GM18868 (cell line): ENCODE data around the gene PCDHGB2.
"Not testable (repeated sequence)": the region's sequence is repeated elsewhere in the genome, so short reads cannot be mapped to it uniquely, and the experiment has no call there.

Source experiments
- ATAC-seq: cut with Tn5 transposase; IDR thresholded peaks from one replicate; pipeline ENCODE4 v1.9.1; 2021; ENCODE audit warnings: mild to moderate bottlenecking, moderate library complexity; ENCODE audit not compliant: unreplicated experiment

Gene PCDHGB2

DNA sequence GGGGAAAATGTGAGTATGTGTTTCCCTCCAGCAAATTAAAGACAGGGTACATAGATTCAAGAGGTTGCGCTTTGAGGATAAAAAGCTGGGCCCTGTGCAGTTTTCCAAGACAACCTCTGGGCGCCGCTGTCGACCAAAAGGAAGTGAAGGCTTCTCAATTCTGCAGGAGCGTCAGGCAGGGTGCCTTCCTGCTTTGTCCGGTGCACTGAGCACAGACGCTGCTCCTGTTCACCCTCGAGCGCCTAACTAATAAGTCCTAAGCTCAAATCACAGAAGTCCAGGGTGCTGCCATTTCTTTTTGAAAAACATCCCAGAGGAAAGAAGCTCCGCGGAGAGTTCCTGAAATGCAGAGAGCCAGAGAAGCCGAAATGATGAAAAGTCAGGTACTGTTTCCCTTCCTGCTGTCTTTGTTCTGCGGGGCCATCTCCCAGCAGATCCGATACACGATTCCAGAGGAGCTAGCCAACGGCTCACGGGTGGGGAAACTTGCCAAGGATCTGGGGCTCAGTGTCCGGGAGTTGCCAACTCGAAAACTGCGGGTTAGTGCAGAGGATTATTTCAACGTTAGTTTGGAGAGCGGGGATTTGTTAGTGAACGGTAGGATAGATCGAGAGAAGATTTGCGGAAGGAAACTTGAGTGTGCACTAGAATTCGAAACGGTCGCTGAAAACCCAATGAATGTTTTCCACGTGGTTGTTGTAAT is 9.7 kb upstream of the PCDHGB2 start, which contains the start of gene PCDHGB1:
Gene PCDHGB1, plus strand, starts transcription at position 183 of the 703 bp plus-strand sequence. Its CDS starts 162 bp downstream, at position 345.
- ATAC-seq: peak; percentile 84

- no peak for ATAC-seq
Measured at GRCh38 chr5:141351591-141351990, 8.2 kb upstream of the PCDHGB2 start.

- peak; percentile 37 for ATAC-seq
Measured at GRCh38 chr5:141354900-141355469, 4.8 kb upstream of the PCDHGB2 start, which contains the start of gene PCDHGA4. PCDHGA4 (plus strand) TSS chr5:141355021; CDS start chr5:141355108, 87 bp downstream.

DNA sequence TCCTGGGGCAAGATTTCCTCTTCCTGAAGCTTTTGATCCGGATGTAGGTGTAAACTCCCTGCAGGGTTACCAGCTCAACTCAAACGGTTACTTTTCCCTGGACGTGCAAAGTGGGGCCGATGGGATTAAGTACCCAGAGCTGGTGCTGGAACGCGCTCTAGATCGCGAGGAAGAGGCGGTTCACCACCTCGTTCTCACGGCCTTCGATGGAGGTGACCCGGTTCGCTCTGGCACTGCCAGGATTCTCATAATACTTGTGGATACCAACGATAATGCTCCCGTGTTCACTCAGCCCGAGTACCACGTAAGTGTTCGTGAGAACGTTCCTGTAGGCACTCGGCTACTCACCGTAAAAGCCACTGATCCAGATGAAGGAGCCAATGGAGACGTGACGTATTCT is 4.2 kb upstream of the PCDHGB2 start:
- ATAC-seq: no peak

- no peak for ATAC-seq
Measured at GRCh38 chr5:141356133-141356532, 3.7 kb upstream of the PCDHGB2 start.

- ATAC-seq: no peak
Measured at GRCh38 chr5:141356950-141357349, 2.8 kb upstream of the PCDHGB2 start.

DNA sequence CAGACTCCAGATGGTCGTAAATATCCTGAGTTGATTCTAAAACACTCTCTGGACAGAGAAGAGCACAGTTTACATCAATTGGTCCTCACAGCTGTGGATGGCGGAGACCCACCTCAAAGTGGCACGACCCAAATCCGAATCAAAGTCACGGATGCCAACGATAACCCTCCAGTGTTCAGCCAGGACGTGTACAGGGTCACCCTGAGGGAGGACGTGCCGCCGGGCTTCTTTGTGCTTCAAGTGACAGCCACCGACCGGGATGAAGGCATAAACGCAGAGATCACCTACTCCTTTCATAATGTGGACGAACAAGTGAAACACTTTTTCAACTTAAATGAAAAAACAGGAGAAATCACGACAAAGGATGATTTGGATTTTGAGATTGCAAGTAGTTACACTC is 891 bp downstream of the PCDHGB2 start:
- no peak for ATAC-seq

GRCh38 chr5:141362719-141363118 is 2.9 kb downstream of the PCDHGB2 start:
- ATAC-seq: no peak

DNA sequence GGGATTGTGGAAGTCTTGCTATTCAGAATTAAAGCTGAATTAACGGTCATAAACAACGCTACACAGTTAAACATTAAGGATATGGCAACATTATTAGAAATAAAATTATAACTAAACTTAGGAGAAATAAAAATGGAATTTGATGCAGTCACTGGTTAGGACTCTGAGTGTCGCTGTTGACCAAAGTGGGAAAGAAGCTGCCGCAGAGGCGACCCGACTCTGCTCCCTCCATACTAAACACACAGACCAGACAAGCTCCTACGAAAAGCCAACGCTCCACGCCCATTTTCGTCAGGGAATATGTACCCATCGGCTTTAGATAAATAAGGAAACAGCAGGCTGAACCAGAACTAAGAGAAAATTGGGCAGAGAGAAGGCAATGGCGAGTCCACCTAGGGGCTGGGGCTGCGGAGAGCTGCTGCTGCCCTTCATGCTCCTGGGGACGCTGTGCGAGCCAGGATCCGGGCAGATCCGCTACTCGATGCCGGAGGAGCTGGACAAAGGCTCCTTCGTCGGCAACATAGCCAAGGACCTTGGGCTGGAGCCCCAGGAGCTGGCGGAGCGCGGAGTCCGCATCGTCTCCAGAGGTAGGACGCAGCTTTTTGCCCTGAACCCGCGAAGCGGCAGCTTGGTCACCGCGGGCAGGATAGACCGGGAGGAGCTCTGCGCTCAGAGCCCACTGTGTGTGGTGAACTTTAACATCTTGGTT is 4.3 kb downstream of the PCDHGB2 start, which contains the start of gene PCDHGA5:
Gene PCDHGA5, plus strand, starts transcription at position 211 of the 709 bp plus-strand sequence. Its CDS starts 169 bp downstream, at position 380.
- no peak for ATAC-seq

DNA sequence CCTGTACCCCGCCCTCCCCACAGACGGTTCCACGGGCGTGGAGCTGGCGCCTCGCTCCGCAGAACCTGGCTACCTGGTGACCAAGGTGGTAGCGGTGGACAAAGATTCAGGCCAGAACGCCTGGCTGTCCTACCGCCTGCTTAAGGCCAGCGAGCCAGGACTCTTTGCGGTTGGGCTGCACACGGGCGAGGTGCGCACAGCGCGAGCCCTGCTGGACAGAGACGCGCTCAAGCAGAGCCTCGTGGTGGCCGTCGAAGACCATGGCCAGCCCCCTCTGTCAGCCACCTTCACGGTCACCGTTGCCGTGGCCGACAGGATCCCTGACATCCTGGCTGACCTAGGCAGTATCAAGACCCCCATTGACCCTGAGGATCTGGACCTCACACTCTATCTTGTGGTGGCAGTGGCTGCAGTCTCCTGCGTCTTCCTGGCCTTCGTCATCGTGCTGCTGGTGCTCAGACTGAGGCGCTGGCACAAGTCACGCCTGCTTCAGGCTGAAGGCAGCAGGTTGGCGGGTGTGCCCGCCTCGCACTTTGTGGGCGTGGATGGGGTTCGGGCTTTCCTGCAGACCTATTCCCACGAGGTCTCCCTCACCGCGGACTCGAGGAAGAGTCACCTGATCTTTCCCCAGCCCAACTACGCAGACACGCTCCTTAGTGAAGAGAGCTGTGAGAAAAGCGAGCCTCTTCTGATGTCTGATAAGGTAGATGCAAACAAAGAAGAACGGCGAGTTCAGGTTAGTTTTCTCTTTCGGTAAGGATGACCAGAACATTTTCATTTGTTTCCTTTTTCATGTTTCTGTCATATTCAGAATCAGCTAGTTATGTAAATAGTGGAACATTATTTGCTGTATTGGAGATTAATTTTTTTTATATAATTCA is 6.5 kb downstream of the PCDHGB2 start:
- no peak for ATAC-seq

DNA sequence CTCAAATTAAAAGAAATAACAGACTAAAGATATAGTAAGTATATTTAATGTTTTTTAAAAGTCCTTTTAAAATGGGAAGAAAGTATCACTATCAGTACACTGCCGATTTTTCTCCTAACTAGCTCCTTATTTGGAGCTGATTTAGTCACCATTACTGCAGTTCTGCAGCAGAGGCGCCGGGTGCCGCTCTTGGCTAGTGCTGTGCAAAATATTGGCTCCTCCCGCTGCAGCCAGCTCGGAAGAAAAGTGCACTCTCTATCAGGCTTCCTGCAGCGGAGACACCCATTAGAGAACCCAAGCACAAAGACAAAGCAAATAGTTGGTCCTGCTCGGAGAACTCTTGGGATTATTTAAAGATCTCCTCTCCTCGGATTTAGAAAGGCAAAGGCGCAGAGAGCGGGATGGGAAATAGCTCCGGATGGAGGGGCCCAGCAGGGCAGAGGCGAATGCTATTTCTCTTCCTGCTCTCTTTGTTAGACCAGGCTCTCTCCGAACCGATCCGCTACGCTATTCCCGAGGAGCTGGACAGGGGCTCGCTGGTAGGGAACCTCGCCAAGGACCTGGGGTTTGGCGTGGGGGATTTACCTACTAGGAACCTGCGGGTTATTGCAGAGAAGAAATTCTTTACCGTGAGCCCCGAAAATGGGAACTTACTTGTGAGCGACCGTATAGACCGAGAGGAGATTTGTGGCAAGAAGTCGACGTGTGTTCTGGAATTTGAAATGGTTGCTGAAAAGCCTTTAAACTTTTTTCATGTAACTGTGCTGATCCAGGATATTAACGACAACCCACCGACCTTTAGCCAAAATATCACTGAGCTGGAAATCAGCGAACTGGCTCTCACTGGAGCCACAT is 10.4 kb downstream of the PCDHGB2 start, which contains the start of gene PCDHGB3:
Gene PCDHGB3, plus strand, starts transcription at position 249 of the 855 bp plus-strand sequence. Its CDS starts 153 bp downstream, at position 402.
- peak; percentile 99 for ATAC-seq

- no peak for ATAC-seq
Measured at GRCh38 chr5:141371572-141372475, 12.0 kb downstream of the PCDHGB2 start.

DNA sequence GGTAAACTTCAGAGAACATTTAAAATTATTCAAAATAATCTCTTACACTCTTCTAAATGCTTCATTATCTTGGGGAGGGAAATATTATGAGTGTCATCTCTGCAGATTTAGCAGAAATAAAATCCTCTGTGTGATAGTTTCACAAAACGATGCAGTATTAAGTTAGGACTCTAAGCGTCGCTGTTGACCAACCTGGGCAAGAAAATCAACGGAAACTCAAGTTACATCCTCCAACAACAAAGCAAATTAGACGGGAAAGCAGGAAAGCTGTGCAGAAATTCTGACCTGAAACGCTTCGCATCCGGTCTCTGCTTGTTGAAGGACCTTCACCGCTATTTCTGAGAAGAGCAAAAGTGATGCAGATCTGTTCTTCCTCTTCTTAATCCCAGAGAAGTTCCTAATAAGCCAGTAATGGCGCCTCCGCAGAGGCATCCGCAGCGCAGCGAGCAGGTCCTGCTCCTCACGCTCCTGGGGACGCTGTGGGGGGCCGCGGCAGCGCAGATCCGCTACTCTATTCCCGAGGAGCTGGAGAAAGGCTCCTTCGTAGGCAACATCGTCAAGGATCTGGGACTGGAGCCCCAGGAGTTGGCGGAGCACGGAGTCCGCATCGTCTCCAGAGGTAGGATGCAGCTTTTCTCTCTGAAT is 14.0 kb downstream of the PCDHGB2 start, which contains the start of gene PCDHGA6:
Gene PCDHGA6, plus strand, starts transcription at position 219 of the 645 bp plus-strand sequence. Its CDS starts 193 bp downstream, at position 412.
- no peak for ATAC-seq

DNA sequence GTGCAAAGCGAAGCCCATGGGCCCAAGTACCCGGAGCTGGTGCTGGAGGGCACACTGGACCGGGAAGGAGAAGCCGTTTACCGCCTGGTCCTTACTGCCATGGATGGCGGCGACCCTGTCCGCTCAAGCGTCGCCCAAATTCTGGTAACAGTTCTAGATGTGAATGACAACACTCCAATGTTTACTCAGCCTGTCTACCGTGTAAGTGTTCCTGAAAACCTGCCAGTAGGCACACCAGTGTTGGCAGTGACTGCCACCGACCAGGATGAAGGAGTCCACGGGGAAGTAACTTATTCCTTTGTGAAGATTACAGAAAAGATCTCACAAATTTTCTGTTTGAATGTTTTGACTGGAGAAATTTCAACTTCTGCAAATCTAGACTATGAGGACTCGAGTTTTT is 14.8 kb downstream of the PCDHGB2 start:
- no peak for ATAC-seq

GRCh38 chr5:141375444-141376155 is 15.8 kb downstream of the PCDHGB2 start:
- not testable (repeated sequence) for ATAC-seq

DNA sequence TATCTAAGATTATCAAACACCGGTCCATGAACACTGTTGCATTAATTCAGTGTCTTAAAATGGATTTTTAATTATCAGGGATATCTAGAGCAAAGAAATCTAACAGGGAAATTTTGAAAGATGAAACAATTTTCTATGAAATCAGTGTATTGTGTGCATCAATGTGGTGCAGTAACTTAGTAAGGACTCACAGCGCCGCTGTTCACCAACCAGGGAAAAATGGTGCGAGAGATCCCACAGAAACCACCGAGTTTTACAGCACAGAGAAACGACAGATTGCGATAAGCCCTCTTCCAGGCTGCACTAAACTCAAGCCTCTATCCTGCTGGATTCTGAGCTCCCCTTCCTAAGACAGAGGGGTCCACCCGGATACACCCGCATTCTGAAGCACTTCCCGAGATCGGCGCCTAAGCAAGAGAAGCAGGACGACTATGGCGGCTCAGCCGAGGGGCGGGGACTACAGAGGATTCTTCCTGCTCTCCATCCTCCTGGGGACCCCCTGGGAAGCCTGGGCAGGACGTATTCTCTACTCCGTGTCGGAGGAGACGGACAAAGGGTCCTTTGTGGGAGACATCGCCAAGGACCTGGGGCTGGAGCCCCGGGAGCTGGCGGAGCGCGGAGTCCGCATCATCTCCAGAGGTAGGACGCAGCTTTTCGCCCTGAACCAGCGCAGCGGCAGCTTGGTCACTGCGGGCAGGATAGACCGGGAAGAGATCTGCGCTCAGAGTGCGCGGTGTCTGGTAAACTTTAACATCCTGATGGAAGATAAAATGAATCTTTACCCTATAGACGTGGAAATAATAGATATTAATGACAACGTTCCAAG is 22.9 kb downstream of the PCDHGB2 start, which contains the start of gene PCDHGA7:
Gene PCDHGA7, plus strand, starts transcription at position 274 of the 826 bp plus-strand sequence. Its CDS starts 158 bp downstream, at position 432.
- ATAC-seq: peak; percentile 83
